T-cell (primary cell): ENCODE results near the gene UGCG. TPM values are rescaled to one million over a fixed set of nuclear protein-coding genes. Genes with fewer than 3 reads are reported as not detected.
"Not testable (repeated sequence)": the region's sequence is repeated elsewhere in the genome, so short reads cannot be mapped to it uniquely, and the experiment has no call there.

Source experiments
- ATAC-seq, 4 experiments: fragments of 200-7000 bp in 3 of 4; fragments of 150-1000 bp in 1 of 4; cut with Tn5 transposase; replicated peaks in 1 of 4; 1 replicate in 3 of 4; 2 replicates in 1 of 4; pipeline ENCODE4 v1.10.0; 2021; ENCODE audit warnings: moderate library complexity in 3 of 4, mild to moderate bottlenecking in 2 of 4, moderate number of reproducible peaks in 1 of 4
- CTCF ChIA-PET, 2 donors: fragments of 300-600 bp; sonication (Branson Sonifier 250); formaldehyde crosslinking; loops; one replicate each; lab custom pipeline; 2022; ENCODE audit warnings: antibody characterized with exemption in 2 of 2; lab: Charles Lee
- POLR2A ChIA-PET, 2 donors: fragments of 300-600 bp; sonication (Branson Sonifier 250); formaldehyde crosslinking; loops; one replicate each; lab custom pipeline; 2022; ENCODE audit warnings: antibody characterized with exemption in 2 of 2; lab: Charles Lee
- DNase-seq, 35 experiments: peaks; one replicate each; pipeline versions ENCODE4 v3.0.0 to v3.0.0-alpha.2; 2013 to 2023
- H3K27ac ChIP-seq: one replicate; pipeline ENCODE4 v1.5.1; 2013; ENCODE audit warnings: low read length
- H3K27me3 ChIP-seq, 2 experiments: replicated peaks in 1 of 2; 1 replicate in 1 of 2; 2 replicates in 1 of 2; pipeline versions ENCODE4 v1.6.1 to v1.7.0; 2013; ENCODE audit warnings: low read length in 1 of 2, mixed read lengths in 1 of 2; ENCODE audit not compliant: control insufficient read depth in 2 of 2, insufficient read depth in 2 of 2; ENCODE audit errors: extremely low read depth in 1 of 2
- H3K36me3 ChIP-seq, 2 donors: 1 replicate in 1 of 2; 2 replicates in 1 of 2; pipeline versions ENCODE4 v1.6.1 to v1.7.0; 2013; ENCODE audit warnings: low read length in 1 of 2; ENCODE audit not compliant: control insufficient read depth in 2 of 2, insufficient read depth in 1 of 2; ENCODE audit errors: extremely low read depth in 1 of 2
- H3K4me1 ChIP-seq, 2 experiments: 1 replicate in 1 of 2; 2 replicates in 1 of 2; pipeline versions ENCODE4 v1.6.1 to v1.7.0; 2013; ENCODE audit warnings: low read length in 2 of 2, mixed read lengths in 1 of 2; ENCODE audit not compliant: insufficient read depth in 2 of 2, control insufficient read depth in 1 of 2; ENCODE audit errors: extremely low read depth in 1 of 2
- H3K4me3 ChIP-seq, 2 donors: 1 replicate in 1 of 2; 2 replicates in 1 of 2; pipeline versions ENCODE4 v1.5.1 to v1.7.0; 2013; ENCODE audit warnings: mild to moderate bottlenecking in 2 of 2, low read length in 1 of 2, moderate library complexity in 1 of 2; ENCODE audit not compliant: control insufficient read depth in 1 of 2; ENCODE audit errors: extremely low read depth in 1 of 2
- H3K9me3 ChIP-seq: 2 replicates; pipeline ENCODE4 v1.7.0; 2013
- H3K27ac Mint-ChIP-seq, 2 donors: one replicate each; pipeline ENCODE4 v1.8.0; 2020 to 2021; ENCODE audit warnings: mild to moderate bottlenecking in 2 of 2, mixed read lengths in 2 of 2
- H3K27me3 Mint-ChIP-seq, 2 donors: one replicate each; pipeline ENCODE4 v1.8.0; 2021 to 2022; ENCODE audit warnings: mixed read lengths in 2 of 2
- H3K36me3 Mint-ChIP-seq: one replicate; pipeline ENCODE4 v1.8.0; 2021; ENCODE audit warnings: mixed read lengths
- H3K4me1 Mint-ChIP-seq, 3 donors: one replicate each; pipeline ENCODE4 v1.8.0; 2020 to 2022; ENCODE audit warnings: mixed read lengths in 3 of 3, mild to moderate bottlenecking in 1 of 3
- H3K4me3 Mint-ChIP-seq, 3 donors: one replicate each; pipeline ENCODE4 v1.8.0; 2020 to 2022; ENCODE audit warnings: mild to moderate bottlenecking in 3 of 3, mixed read lengths in 3 of 3, moderate library complexity in 3 of 3
- H3K9me3 Mint-ChIP-seq, 3 donors: one replicate each; pipeline ENCODE4 v1.8.0; 2020 to 2022; ENCODE audit warnings: mixed read lengths in 3 of 3
- WGBS: methylation state at CpG from one replicate; pipeline ENCODE4 v1.1.5; 2013; ENCODE audit warnings: missing lambda C conversion rate; ENCODE audit not compliant: insufficient coverage; 5-methylcytosine and 5-hydroxymethylcytosine counted together
- total RNA-seq, 35 experiments: library from RNA in 6 of 35; stranded (reverse) in 6 of 35; fragments of 120-200 nt in 1 of 35; gene quantifications; one replicate each; pipeline versions ENCODE4 v1.2.1 to v1.2.4 and lab custom pipeline; 2013 to 2026

The UGCG gene
- total RNA-seq, 5 donors from 2014 or later (not counting 1 experiment from before 2014, with no cell fraction given), result 20.1 to 41.6 (median 24.1) TPM

DNA sequence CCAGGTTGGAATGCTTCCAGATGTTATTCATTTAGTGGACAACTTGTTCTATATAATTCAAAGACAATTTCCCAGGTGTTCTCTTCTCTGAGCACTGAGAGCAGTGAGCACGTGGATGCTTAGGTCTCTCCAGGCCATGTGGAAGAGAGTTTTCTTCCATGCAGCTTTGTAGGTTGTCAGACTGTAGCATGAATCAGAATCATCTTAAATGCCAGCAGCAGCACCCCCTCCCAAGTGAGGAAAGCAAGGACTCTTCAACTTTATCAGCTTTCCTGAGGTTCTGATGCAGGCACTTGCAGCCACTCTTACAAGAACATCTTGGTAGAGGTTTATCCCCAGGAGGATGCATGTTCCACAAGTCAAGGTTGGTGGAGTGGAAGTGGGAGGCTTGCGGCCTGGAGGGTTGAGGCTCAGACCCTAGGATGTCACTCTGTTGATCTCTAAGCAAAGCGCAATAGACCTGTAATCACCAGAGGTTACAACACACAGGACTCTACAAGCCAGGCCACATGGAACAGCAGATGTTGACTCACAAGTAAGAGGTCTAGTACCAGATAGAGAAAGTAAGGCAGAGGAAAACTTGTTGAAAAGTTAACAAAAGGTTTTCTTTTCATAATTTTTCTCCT, 47.7 kb downstream of the UGCG start:
- DNase-seq, result no peak
- no peaks in the 10 kb centered on the region for H3K27me3 ChIP-seq
- no peak overlapping the region for H3K4me3 ChIP-seq
- no CpG with 5 or more reads among the region's 3 CpGs for WGBS
- H3K9me3 ChIP-seq, result no peaks in the 10 kb centered on the region
- Mint-ChIP-seq H3K9me3 (no peaks in the 10 kb centered on the region), H3K4me3 (no peak overlapping the region), H3K27me3 (no peaks in the 10 kb centered on the region), H3K36me3 (no peaks in the 10 kb centered on the region), H3K4me1 (peaks cover 7 to 24% (median 24%) of the 10 kb centered on the region in 3 donors), H3K27ac (no peak overlapping the region)
- H3K4me1 ChIP-seq, result peaks cover 0 to under 1% of the 10 kb centered on the region in 2 experiments
- no peaks in the 10 kb centered on the region for H3K36me3 ChIP-seq
- ChIA-PET CTCF (interaction anchor here in 1 of 2 donors (0.5 kb wide), 1 partner anchor 45 kb away, joined by 3 read pairs; no protein-coding TSS in a partner anchor), POLR2A (no interaction called here)
- no peak for ATAC-seq
- H3K27ac ChIP-seq, result no peak overlapping the region

GRCh38 chr9:111945216-111945615, 48.6 kb downstream of the UGCG start:
- WGBS, result 8% methylated on average over 3 of the region's 3 CpGs
- Mint-ChIP-seq H3K4me3 (no peak overlapping the region), H3K36me3 (no peaks in the 10 kb centered on the region), H3K9me3 (no peaks in the 10 kb centered on the region), H3K27ac (no peak overlapping the region), H3K27me3 (no peaks in the 10 kb centered on the region), H3K4me1 (peaks cover 7 to 24% (median 23%) of the 10 kb centered on the region in 3 donors)
- ChIA-PET CTCF (no interaction called here), POLR2A (no interaction called here)
- no peaks in the 10 kb centered on the region for H3K36me3 ChIP-seq
- ATAC-seq (peak in 1 of 4 experiments; percentile 64), DNase-seq (peak in 4 of 35 experiments; percentile 2 to 11 (median 10))
- H3K27ac ChIP-seq, result no peak overlapping the region
- H3K9me3 ChIP-seq, result no peaks in the 10 kb centered on the region
- no peaks in the 10 kb centered on the region for H3K4me1 ChIP-seq
- H3K4me3 ChIP-seq, result no peak overlapping the region
- H3K27me3 ChIP-seq, result no peaks in the 10 kb centered on the region

DNA sequence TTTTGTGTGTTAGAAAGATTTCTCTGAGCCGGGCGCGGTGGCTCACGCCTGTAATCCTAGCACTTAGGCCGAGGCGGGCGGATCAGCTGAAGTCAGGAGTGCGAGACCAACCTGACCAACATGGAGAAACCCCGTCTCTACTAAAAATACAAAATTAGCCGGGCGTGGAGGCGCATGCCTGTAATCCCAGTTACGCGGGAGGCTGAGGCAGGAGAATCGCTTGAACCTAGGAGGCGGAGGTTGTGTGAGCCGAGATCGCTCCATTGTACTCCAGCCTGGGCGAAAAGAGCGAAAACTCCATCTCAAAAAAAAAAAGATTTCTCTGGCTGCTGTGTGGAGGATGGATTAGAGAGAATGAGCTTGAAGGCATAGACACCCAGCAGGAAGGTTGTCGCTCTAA, 51.5 kb downstream of the UGCG start:
- H3K36me3 ChIP-seq, H3K36me3 Mint-ChIP-seq, H3K4me1 ChIP-seq, H3K27me3 Mint-ChIP-seq, H3K9me3 Mint-ChIP-seq, H3K9me3 ChIP-seq, H3K27me3 ChIP-seq, CTCF ChIA-PET, H3K27ac ChIP-seq, DNase-seq, POLR2A ChIA-PET, H3K4me3 ChIP-seq, ATAC-seq, H3K4me3 Mint-ChIP-seq, H3K27ac Mint-ChIP-seq: not testable (repeated sequence)
- peaks cover 7 to 24% (median 18%) of the 10 kb centered on the region in 3 donors for H3K4me1 Mint-ChIP-seq
- 100% methylated on average over 3 of the region's 21 CpGs for WGBS

DNA sequence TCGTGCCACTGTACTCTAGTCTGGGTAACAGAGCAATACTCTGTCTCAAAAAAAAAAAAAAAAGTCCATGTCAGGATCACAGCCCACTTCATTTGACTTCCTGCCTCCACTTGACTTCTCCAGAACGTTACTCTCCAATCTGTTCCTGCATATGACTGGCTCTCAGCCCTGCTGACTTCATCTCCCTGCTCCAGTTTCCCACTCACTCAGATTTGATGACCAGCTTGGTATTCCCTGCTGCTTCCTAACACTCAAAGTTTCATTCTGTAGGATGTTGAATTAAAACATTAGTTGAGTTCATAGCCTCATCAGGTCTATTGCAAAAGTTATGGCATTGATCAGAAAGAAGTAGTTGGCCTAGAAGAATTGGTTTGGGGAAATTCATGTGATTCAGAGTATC, 52.3 kb downstream of the UGCG start:
- POLR2A ChIA-PET, result no interaction called here

GRCh38 chr9:111949919-111950318, 53.3 kb downstream of the UGCG start:
- CTCF ChIA-PET, result interaction anchor here in 1 of 2 donors (0.7 kb wide), 1 partner anchor 158 kb away, joined by 3 read pairs; no protein-coding TSS in a partner anchor
- Mint-ChIP-seq H3K4me1 (peaks cover 7 to 13% (median 10%) of the 10 kb centered on the region in 3 donors), H3K9me3 (no peaks in the 10 kb centered on the region), H3K27ac (no peak overlapping the region), H3K27me3 (no peaks in the 10 kb centered on the region), H3K36me3 (no peaks in the 10 kb centered on the region), H3K4me3 (no peak overlapping the region)
- ATAC-seq (no peak), DNase-seq (no peak)
- no peaks in the 10 kb centered on the region for H3K27me3 ChIP-seq
- H3K4me1 ChIP-seq, result no peaks in the 10 kb centered on the region
- H3K4me3 ChIP-seq, result no peak overlapping the region
- no peaks in the 10 kb centered on the region for H3K9me3 ChIP-seq
- H3K36me3 ChIP-seq, result no peaks in the 10 kb centered on the region
- POLR2A ChIA-PET, result no interaction called here
- H3K27ac ChIP-seq, result no peak overlapping the region
- WGBS, result no CpG with 5 or more reads among the region's 3 CpGs

More for the DNA sequence above, 52.3 kb downstream of the UGCG start:
- ATAC-seq, result no peak
- no peaks in the 10 kb centered on the region for H3K4me1 ChIP-seq
- no peaks in the 10 kb centered on the region for H3K36me3 Mint-ChIP-seq
- no peak overlapping the region for H3K27ac Mint-ChIP-seq
- DNase-seq, result no peak
- H3K4me3 Mint-ChIP-seq, result no peak overlapping the region
- H3K27me3 Mint-ChIP-seq, result no peaks in the 10 kb centered on the region
- H3K27me3 ChIP-seq, result no peaks in the 10 kb centered on the region
- H3K4me1 Mint-ChIP-seq, result peaks cover 7 to 22% (median 16%) of the 10 kb centered on the region in 3 donors
- H3K36me3 ChIP-seq, result no peaks in the 10 kb centered on the region
- no peak overlapping the region for H3K27ac ChIP-seq
- H3K9me3 Mint-ChIP-seq, result no peaks in the 10 kb centered on the region
- CTCF ChIA-PET, result no interaction called here
- H3K9me3 ChIP-seq, result no peaks in the 10 kb centered on the region
- WGBS, result 58% methylated on average over 2 of the region's 2 CpGs
- H3K4me3 ChIP-seq, result no peak overlapping the region

DNA sequence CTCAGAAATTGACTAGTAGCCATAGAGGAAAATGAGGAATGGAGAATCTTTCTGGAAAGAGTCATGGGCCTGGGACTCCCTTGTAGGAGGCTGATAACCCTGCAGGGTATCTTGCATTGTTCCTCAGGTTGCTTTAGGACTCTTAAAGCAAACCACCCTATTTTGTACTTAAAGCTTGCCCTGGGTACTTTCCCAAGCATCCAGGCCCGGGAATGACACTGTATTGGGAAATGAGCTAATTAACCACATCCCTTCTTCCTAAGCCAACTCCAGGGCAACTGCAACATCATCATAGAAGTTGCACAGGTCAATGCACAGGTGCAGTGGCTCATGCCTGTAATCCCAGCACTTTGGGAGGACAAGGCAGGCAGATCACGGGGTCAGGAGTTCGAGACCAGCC, 55.9 kb downstream of the UGCG start:
- no peaks in the 10 kb centered on the region for H3K36me3 Mint-ChIP-seq
- DNase-seq, result no peak
- Histone ChIP-seq H3K27ac (no peak overlapping the region), H3K36me3 (no peaks in the 10 kb centered on the region), H3K4me3 (no peak overlapping the region), H3K27me3 (no peaks in the 10 kb centered on the region), H3K4me1 (peaks cover 0 to 2% of the 10 kb centered on the region in 2 experiments), H3K9me3 (no peaks in the 10 kb centered on the region)
- H3K4me3 Mint-ChIP-seq, result no peak overlapping the region
- no peaks in the 10 kb centered on the region for H3K27me3 Mint-ChIP-seq
- H3K4me1 Mint-ChIP-seq, result peaks cover 13 to 20% (median 13%) of the 10 kb centered on the region in 3 donors
- no peak overlapping the region for H3K27ac Mint-ChIP-seq
- ATAC-seq, result no peak
- WGBS, result 100% methylated on average over 2 of the region's 3 CpGs
- no peaks in the 10 kb centered on the region for H3K9me3 Mint-ChIP-seq
- CTCF ChIA-PET, result interaction anchor here in 1 of 2 donors (0.6 kb wide), 1 partner anchor 184 kb away, joined by 3 read pairs; no protein-coding TSS in a partner anchor
- POLR2A ChIA-PET, result no interaction called here
